ENCODE data around the gene TBKBP1. TPM values are rescaled to one million over a fixed set of nuclear protein-coding genes. Genes with fewer than 3 reads are reported as not detected.

Gene TBKBP1
- total RNA-seq, 2 donors from 2014 or later: 1.3 to 2.9 TPM

DNA sequence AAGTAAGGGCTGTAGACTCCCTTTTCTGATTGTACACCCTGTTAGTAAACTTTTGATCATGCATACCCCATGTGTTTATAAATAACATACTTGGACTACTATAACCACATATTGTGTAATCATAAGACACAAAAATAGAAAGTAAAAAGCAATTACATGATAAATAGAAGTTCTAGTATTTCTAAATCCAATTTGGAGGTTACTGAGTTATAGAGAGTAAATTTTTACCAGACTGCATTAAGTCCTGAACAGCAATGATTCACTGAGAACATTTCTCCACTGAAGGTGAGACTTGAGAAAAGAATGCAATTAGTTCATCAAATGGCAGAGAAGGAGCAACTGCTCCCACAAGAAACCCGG is 7.7 kb upstream of the TBKBP1 start:
- H3K9me3 ChIP-seq: no peaks in the 10 kb centered on the region
- H3K36me3 ChIP-seq: no peaks in the 10 kb centered on the region
- no peaks in the 10 kb centered on the region for H3K27me3 ChIP-seq
- H3K4me1 ChIP-seq: no peaks in the 10 kb centered on the region
- H3K9ac ChIP-seq (ENCODE audit: low read depth in 2 of 2, low read length in 2 of 2): no peak overlapping the region
- no peak overlapping the region for H3K27ac ChIP-seq
- no peak overlapping the region for H3K4me3 ChIP-seq
- TF ChIP-seq, protein P1, sequence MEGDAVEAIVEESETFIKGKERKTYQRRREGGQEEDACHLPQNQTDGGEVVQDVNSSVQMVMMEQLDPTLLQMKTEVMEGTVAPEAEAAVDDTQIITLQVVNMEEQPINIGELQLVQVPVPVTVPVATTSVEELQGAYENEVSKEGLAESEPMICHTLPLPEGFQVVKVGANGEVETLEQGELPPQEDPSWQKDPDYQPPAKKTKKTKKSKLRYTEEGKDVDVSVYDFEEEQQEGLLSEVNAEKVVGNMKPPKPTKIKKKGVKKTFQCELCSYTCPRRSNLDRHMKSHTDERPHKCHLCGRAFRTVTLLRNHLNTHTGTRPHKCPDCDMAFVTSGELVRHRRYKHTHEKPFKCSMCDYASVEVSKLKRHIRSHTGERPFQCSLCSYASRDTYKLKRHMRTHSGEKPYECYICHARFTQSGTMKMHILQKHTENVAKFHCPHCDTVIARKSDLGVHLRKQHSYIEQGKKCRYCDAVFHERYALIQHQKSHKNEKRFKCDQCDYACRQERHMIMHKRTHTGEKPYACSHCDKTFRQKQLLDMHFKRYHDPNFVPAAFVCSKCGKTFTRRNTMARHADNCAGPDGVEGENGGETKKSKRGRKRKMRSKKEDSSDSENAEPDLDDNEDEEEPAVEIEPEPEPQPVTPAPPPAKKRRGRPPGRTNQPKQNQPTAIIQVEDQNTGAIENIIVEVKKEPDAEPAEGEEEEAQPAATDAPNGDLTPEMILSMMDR (IDR thresholded peaks at IDR 0.05): no peak
- no peak for DNase-seq
- intact Hi-C loops (cut with DNase I): no loop called here

DNA sequence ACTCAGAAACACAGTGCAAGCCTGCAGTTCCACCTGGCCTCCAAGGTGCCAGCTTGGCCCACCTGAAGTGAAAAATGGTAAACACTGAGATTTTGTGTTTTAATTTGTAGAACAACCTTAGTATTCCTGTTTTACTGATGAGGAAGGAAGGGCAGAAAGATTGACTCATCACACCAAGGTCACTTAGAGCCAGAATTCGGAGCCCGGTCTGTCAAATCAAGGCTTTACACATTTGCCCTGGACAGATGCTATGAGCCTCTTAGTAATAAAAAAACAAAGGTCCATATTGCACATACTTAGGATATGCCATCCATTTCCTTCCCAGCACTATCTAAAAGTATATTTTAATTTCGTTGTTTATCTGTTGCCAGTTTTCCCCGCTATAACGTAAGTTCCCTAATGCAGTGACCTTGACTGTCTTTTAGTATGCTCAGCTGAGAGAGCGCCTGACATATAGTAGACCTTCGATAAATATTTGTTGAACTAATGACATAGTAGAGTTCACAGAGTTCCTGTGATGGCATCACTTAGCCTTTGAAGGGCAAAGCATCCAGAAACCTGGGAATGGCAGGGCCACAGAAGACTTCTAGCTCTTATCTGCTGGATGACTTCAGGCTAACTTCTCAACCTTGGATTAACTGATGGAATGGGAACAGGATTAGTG is 7.2 kb upstream of the TBKBP1 start:
- DNase-seq: no peak
- Histone ChIP-seq H3K9me3 (no peaks in the 10 kb centered on the region), H3K36me3 (no peaks in the 10 kb centered on the region), H3K4me1 (no peaks in the 10 kb centered on the region), H3K4me3 (no peak overlapping the region), H3K27ac (no peak overlapping the region), H3K9ac (ENCODE audit: low read depth in 2 of 2, low read length in 2 of 2) (no peak overlapping the region), H3K27me3 (no peaks in the 10 kb centered on the region)
- intact Hi-C loops (cut with DNase I): no loop called here
- TF ChIP-seq, protein P1 (IDR thresholded peaks at IDR 0.05): no peak

DNA sequence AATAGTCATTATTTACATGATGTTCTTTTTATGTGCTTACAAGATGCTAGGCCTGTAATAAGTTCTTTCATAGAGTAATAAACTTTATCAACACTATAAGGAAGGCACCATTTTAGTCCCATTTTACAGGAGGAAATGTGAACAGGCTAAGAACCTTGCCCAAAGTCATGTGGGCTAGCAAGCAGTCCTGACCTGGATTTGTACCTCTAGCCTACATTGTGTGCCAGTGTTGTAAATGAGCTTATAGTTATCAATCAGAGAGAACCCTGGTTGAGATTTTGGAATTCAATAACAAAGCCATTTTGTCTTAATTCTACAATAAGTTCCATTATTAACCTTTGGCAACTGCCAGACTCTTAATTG is 6.7 kb upstream of the TBKBP1 start:
- Histone ChIP-seq H3K27ac (no peak overlapping the region), H3K9me3 (no peaks in the 10 kb centered on the region), H3K9ac (ENCODE audit: low read depth in 2 of 2, low read length in 2 of 2) (no peak overlapping the region), H3K4me3 (no peak overlapping the region), H3K27me3 (no peaks in the 10 kb centered on the region), H3K4me1 (no peaks in the 10 kb centered on the region), H3K36me3 (no peaks in the 10 kb centered on the region)
- TF ChIP-seq, protein P1 (IDR thresholded peaks at IDR 0.05): no peak
- intact Hi-C loops (cut with DNase I): no loop called here
- DNase-seq: no peak

DNA sequence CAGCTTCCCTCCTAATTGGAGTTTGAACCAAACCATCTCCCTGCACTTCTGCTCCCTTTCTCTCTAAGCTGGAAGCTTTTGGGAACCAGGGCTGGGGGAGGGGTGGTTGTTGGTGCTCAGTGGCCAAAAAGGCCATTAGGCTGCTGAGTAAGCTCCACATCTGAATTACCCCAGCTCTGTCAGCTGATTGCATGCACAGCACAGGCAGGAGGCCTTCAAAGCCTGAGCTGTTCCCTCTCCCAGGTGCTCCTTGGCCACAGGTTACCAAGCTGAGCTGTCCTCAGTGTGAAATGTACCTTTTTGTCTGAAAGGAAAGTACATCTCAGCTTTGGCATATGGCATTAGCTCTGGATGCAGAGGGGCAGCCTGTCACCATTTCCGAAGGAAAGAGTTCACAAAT is 6.2 kb upstream of the TBKBP1 start:
- no peaks in the 10 kb centered on the region for H3K9me3 ChIP-seq
- no peak overlapping the region for H3K9ac ChIP-seq (ENCODE audit: low read depth in 2 of 2, low read length in 2 of 2)
- no peak for DNase-seq
- no peak overlapping the region for H3K27ac ChIP-seq
- intact Hi-C loops (cut with DNase I): no loop called here
- H3K4me1 ChIP-seq: no peaks in the 10 kb centered on the region
- TF ChIP-seq, protein P1 (IDR thresholded peaks at IDR 0.05): no peak
- no peak overlapping the region for H3K4me3 ChIP-seq
- H3K36me3 ChIP-seq: no peaks in the 10 kb centered on the region
- no peaks in the 10 kb centered on the region for H3K27me3 ChIP-seq

DNA sequence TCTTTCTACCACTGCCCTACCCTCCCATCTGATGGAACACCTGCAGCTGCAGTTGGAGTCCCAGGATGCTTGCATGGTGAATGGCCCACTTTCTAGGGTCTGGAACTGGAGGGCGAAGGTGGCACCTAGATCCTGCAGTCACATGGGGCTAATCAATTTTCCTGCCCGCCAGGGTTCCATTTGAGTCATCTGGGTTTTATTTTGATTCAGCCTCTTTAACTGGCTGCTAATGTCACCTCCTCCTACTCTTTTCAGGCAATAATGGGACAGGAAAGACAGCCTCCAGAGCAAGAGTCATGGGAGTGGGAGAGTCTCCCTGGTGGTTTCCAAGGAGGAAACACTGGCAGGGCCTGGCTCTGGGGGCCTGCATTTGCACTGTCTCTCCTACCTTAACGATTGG is 3.8 kb upstream of the TBKBP1 start:
- Histone ChIP-seq H3K27ac (no peak overlapping the region), H3K36me3 (no peaks in the 10 kb centered on the region), H3K9me3 (no peaks in the 10 kb centered on the region), H3K9ac (ENCODE audit: low read depth in 2 of 2, low read length in 2 of 2) (no peak overlapping the region), H3K27me3 (no peaks in the 10 kb centered on the region), H3K4me3 (no peak overlapping the region), H3K4me1 (peaks cover 6% of the 10 kb centered on the region)
- intact Hi-C loops (cut with DNase I): loop anchor here (10.0 kb wide), 1 partner anchor 115 kb away; no protein-coding TSS in a partner anchor
- TF ChIP-seq, protein P1 (IDR thresholded peaks at IDR 0.05): no peak
- DNase-seq: no peak
